Stimulated activated memory B cell treated with anti-CD40 and anti-IgM and Interleukin-4, amounts not matched to agents 10 μg/mL and 1 μg/mL and 100 μg/mL, for 72 hours (primary cell): ENCODE results near the gene MDFIC.

ENCODE experiments used
- ATAC-seq: fragments of 150-1000 bp; cut with Tn5 transposase; 2 replicates; pipeline ENCODE4 v1.10.0; 2021
- H3K27ac Mint-ChIP-seq: one replicate; pipeline ENCODE4 v1.8.0; 2022; ENCODE audit warnings: mild to moderate bottlenecking, mixed read lengths
- H3K27me3 Mint-ChIP-seq: one replicate; pipeline ENCODE4 v1.8.0; 2022; ENCODE audit warnings: mixed read lengths
- H3K36me3 Mint-ChIP-seq: one replicate; pipeline ENCODE4 v1.8.0; 2022; ENCODE audit warnings: mixed read lengths
- H3K4me1 Mint-ChIP-seq: one replicate; pipeline ENCODE4 v1.8.0; 2022; ENCODE audit warnings: mixed read lengths
- H3K4me3 Mint-ChIP-seq: one replicate; pipeline ENCODE4 v1.8.0; 2022; ENCODE audit warnings: mild to moderate bottlenecking, moderate library complexity, mixed read lengths
- H3K9me3 Mint-ChIP-seq: one replicate; pipeline ENCODE4 v1.8.0; 2022; ENCODE audit warnings: mixed read lengths

MDFIC gene

GRCh38 chr7:114986190-114987180, 64.6 kb downstream of the MDFIC start:
- no peak for ATAC-seq
- peaks cover 37% of the 10 kb centered on the region for H3K4me1 Mint-ChIP-seq
- no peaks in the 10 kb centered on the region for H3K27me3 Mint-ChIP-seq
- no peaks in the 10 kb centered on the region for H3K9me3 Mint-ChIP-seq
- no peak overlapping the region for H3K4me3 Mint-ChIP-seq
- no peak overlapping the region for H3K27ac Mint-ChIP-seq
- peaks cover 61% of the 10 kb centered on the region for H3K36me3 Mint-ChIP-seq

DNA sequence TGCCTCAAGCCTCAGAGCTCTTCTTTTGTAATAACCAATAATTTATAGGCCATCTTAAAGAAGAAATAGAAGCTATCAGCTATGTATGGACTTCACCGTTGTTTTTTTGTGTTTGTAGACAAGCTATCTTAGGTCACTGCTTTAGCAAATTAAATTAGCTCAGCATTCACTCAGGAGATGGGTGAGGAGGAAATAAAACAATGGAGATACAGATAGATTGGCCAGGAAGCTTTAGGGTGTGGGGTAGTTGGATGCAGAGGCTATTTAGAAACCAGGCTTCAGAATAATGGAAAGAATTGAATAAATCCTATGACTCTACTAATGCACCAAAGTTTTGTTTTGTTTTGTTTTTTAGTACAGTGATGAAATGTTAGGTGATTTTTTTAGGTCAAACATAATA, 66.1 kb downstream of the MDFIC start:
- no peak for ATAC-seq
- H3K36me3 Mint-ChIP-seq = peaks cover 58% of the 10 kb centered on the region
- no peak overlapping the region for H3K27ac Mint-ChIP-seq
- no peaks in the 10 kb centered on the region for H3K27me3 Mint-ChIP-seq
- H3K4me1 Mint-ChIP-seq = peaks cover 34% of the 10 kb centered on the region
- H3K9me3 Mint-ChIP-seq = no peaks in the 10 kb centered on the region
- H3K4me3 Mint-ChIP-seq = no peak overlapping the region

- Mint-ChIP-seq H3K27me3 (no peaks in the 10 kb centered on the region), H3K9me3 (no peaks in the 10 kb centered on the region), H3K36me3 (peaks cover 65% of the 10 kb centered on the region), H3K27ac (no peak overlapping the region), H3K4me1 (peaks cover 43% of the 10 kb centered on the region), H3K4me3 (no peak overlapping the region)
- ATAC-seq = no peak
Measured at GRCh38 chr7:114988755-114989375, 67.0 kb downstream of the MDFIC start.

DNA sequence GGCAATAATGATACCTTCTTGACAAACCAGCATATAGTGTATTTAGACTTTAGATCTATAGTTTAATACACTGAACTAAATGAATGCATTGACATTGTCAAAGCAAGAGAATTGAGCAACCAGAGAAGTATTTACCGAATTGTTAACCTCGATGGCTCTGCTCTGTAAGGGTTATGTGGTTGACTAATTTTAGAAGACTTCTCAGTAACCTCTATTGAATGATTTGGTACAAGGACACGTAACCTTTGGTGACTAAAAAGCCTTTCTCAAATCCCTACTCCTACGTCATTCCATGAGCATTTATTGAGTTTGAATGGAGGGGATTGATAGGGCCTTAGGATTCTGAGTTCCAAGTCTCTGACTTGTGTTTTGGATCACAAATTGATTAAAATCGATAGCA, 67.6 kb downstream of the MDFIC start:
- no peak for ATAC-seq
- Mint-ChIP-seq H3K36me3 (peaks cover 65% of the 10 kb centered on the region), H3K27ac (no peak overlapping the region), H3K27me3 (no peaks in the 10 kb centered on the region), H3K4me1 (peaks cover 48% of the 10 kb centered on the region), H3K4me3 (no peak overlapping the region), H3K9me3 (no peaks in the 10 kb centered on the region)

GRCh38 chr7:114997487-114998404, 75.9 kb downstream of the MDFIC start:
- ATAC-seq = no peak
- Mint-ChIP-seq H3K27ac (peak overlapping the region; percentile 68), H3K4me3 (no peak overlapping the region), H3K9me3 (no peaks in the 10 kb centered on the region), H3K4me1 (peaks cover 59% of the 10 kb centered on the region), H3K36me3 (peaks cover 67% of the 10 kb centered on the region), H3K27me3 (no peaks in the 10 kb centered on the region)

DNA sequence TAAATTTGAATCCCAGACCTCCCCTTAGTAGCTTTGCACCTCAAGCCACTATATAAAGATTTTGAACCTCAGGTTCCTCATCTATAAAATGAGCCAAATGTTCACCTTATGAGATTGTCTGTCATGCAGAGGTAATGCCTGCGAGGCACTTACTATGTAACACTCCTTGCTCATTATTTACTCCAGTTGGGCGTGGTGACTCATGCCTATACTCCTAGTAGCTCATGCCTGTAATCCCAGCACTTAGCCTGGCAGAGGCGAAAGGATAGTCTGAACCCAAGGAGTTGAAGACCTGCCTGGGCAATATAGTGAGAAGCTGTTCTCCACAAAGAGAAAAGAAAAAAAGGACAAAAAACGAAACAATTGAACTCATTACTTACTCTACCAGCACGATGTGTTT, 82.2 kb downstream of the MDFIC start:
- Mint-ChIP-seq H3K36me3 (peaks cover 55% of the 10 kb centered on the region), H3K27ac (no peak overlapping the region), H3K4me3 (no peak overlapping the region), H3K27me3 (no peaks in the 10 kb centered on the region), H3K9me3 (no peaks in the 10 kb centered on the region), H3K4me1 (peaks cover 41% of the 10 kb centered on the region)
- no peak for ATAC-seq

DNA sequence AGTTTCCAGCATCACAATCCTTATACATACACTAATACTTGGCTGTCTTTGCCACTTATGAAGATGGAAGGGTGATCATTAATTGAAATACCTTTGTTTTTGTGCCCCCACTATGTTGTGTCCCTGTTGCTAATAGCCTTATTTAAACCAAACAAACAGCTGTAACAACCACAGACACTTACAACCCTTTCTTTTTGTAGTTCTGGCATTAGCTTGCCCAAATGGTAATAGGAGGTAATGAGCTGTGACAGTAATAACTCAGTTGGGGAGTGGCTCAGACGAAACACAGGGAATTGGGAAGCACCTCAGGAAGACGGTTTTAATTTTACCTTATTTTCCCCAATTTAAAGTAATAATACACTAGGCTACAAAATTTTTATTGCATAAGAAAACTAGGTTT, 83.4 kb downstream of the MDFIC start:
- H3K4me1 Mint-ChIP-seq = peaks cover 49% of the 10 kb centered on the region
- H3K27ac Mint-ChIP-seq = peak overlapping the region; percentile 36
- no peaks in the 10 kb centered on the region for H3K9me3 Mint-ChIP-seq
- ATAC-seq = no peak
- no peaks in the 10 kb centered on the region for H3K27me3 Mint-ChIP-seq
- no peak overlapping the region for H3K4me3 Mint-ChIP-seq
- peaks cover 54% of the 10 kb centered on the region for H3K36me3 Mint-ChIP-seq

DNA sequence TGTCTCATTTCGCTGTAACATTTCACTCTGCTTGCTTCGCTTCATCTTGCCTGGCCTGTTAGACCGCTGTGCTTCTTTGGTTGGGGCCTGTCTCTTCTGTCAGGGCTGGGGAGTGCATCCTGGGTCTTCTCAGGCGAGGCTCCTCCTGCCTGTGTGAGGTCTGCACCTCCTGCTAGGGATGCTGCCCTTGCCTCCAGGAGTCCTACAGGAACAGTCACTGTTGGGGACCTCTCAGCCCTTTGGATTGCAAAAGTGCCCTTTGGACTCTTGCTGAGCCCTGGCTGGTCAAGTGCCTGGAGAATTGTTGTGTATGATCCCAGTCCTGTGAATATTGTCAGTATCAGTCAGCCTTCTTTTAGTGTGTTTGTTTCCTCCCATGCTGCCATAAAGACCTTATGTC, 84.1 kb downstream of the MDFIC start:
- no peaks in the 10 kb centered on the region for H3K9me3 Mint-ChIP-seq
- ATAC-seq = no peak
- H3K27me3 Mint-ChIP-seq = no peaks in the 10 kb centered on the region
- no peak overlapping the region for H3K4me3 Mint-ChIP-seq
- H3K36me3 Mint-ChIP-seq = peaks cover 54% of the 10 kb centered on the region
- H3K4me1 Mint-ChIP-seq = peaks cover 49% of the 10 kb centered on the region
- H3K27ac Mint-ChIP-seq = peak overlapping the region; percentile 36

DNA sequence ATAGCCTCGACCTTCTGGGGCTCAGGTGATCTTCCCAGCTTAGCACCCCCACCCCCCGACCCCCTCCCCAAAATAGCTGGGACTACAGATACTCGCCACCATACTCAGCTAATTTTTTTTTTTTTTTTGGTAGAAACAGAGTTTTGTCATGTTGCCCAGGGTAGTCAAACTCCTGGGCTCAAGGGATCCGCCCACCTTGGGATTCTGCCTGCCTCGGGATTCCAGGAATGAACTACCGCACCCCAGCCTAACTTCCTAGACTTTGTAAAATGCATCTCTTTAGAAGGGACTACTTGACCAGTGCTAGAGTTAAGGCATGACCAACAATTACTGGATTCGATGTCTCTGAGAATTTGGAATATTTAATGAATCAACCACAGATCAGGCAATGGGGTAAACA, 85.9 kb downstream of the MDFIC start:
- no peaks in the 10 kb centered on the region for H3K9me3 Mint-ChIP-seq
- H3K27ac Mint-ChIP-seq = peak overlapping the region; percentile 68
- H3K36me3 Mint-ChIP-seq = peaks cover 55% of the 10 kb centered on the region
- no peak for ATAC-seq
- peaks cover 55% of the 10 kb centered on the region for H3K4me1 Mint-ChIP-seq
- no peaks in the 10 kb centered on the region for H3K27me3 Mint-ChIP-seq
- H3K4me3 Mint-ChIP-seq = no peak overlapping the region

GRCh38 chr7:115008465-115009114, 86.7 kb downstream of the MDFIC start:
- Mint-ChIP-seq H3K27ac (peak overlapping the region; percentile 68), H3K4me3 (no peak overlapping the region), H3K4me1 (peaks cover 46% of the 10 kb centered on the region), H3K36me3 (peaks cover 55% of the 10 kb centered on the region), H3K27me3 (no peaks in the 10 kb centered on the region), H3K9me3 (no peaks in the 10 kb centered on the region)
- ATAC-seq = peak; percentile 76

DNA sequence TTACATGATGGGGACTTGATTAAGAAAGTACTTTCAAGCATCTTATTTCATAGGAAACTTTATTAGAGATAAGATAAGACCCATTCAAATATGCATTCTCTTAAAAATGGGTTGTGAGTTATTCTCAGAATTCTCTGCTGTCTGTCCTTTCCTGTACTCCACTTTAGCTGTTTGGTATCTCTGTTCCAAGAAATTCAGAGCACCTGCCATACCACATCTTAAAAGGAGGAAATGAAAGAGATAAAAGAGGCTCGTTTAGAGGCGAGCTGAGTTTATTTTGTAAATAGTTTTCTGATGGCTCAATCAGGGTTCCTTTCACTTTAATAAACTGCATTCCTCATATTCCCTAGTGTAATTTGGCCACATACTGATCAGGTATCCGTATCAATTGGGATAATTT, 87.2 kb downstream of the MDFIC start:
- Mint-ChIP-seq H3K9me3 (no peaks in the 10 kb centered on the region), H3K4me3 (no peak overlapping the region), H3K27ac (peak overlapping the region; percentile 68), H3K4me1 (peaks cover 45% of the 10 kb centered on the region), H3K36me3 (peaks cover 52% of the 10 kb centered on the region), H3K27me3 (no peaks in the 10 kb centered on the region)
- peak; percentile 78 for ATAC-seq

GRCh38 chr7:115009736-115010440, 88.0 kb downstream of the MDFIC start:
- H3K27me3 Mint-ChIP-seq = no peaks in the 10 kb centered on the region
- H3K4me3 Mint-ChIP-seq = no peak overlapping the region
- no peaks in the 10 kb centered on the region for H3K9me3 Mint-ChIP-seq
- H3K36me3 Mint-ChIP-seq = peaks cover 45% of the 10 kb centered on the region
- H3K4me1 Mint-ChIP-seq = peaks cover 45% of the 10 kb centered on the region
- no peak for ATAC-seq
- H3K27ac Mint-ChIP-seq = peak overlapping the region; percentile 68

GRCh38 chr7:115010441-115010820, 88.5 kb downstream of the MDFIC start:
- Mint-ChIP-seq H3K9me3 (no peaks in the 10 kb centered on the region), H3K27me3 (no peaks in the 10 kb centered on the region), H3K4me3 (no peak overlapping the region), H3K36me3 (peaks cover 46% of the 10 kb centered on the region), H3K4me1 (peaks cover 45% of the 10 kb centered on the region), H3K27ac (no peak overlapping the region)
- ATAC-seq = no peak

DNA sequence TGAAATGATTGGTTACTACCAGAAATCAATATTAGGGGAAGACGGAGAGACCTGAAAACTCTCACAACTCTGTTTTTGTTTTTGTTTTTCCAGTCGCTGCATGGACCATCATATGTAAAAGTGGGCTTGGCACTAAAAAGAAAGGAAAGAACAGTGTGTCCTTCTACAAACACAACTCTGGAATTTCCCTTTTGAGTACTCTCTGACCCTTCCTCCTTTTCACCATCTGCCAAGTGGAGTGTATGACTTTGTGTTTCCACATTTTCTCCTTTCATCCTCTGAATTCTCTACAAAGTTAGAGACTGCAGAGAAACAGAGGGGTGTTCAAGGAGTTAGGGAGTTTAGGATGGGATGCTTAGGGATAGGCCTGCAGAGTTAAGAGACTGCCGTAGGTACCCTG, 92.0 kb downstream of the MDFIC start:
- ATAC-seq = no peak
- H3K27ac Mint-ChIP-seq = no peak overlapping the region
- H3K36me3 Mint-ChIP-seq = peaks cover 42% of the 10 kb centered on the region
- H3K27me3 Mint-ChIP-seq = no peaks in the 10 kb centered on the region
- H3K9me3 Mint-ChIP-seq = no peaks in the 10 kb centered on the region
- H3K4me1 Mint-ChIP-seq = peaks cover 18% of the 10 kb centered on the region
- no peak overlapping the region for H3K4me3 Mint-ChIP-seq
